Measurements from ENCODE around the gene ZFYVE9.

- TF ChIP-seq, protein P1, sequence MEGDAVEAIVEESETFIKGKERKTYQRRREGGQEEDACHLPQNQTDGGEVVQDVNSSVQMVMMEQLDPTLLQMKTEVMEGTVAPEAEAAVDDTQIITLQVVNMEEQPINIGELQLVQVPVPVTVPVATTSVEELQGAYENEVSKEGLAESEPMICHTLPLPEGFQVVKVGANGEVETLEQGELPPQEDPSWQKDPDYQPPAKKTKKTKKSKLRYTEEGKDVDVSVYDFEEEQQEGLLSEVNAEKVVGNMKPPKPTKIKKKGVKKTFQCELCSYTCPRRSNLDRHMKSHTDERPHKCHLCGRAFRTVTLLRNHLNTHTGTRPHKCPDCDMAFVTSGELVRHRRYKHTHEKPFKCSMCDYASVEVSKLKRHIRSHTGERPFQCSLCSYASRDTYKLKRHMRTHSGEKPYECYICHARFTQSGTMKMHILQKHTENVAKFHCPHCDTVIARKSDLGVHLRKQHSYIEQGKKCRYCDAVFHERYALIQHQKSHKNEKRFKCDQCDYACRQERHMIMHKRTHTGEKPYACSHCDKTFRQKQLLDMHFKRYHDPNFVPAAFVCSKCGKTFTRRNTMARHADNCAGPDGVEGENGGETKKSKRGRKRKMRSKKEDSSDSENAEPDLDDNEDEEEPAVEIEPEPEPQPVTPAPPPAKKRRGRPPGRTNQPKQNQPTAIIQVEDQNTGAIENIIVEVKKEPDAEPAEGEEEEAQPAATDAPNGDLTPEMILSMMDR (conservative IDR thresholded peaks at IDR 0.05; ENCODE audit: low read depth in 2 of 2) = no peak
- TF ChIP-seq EZH2 (IDR thresholded peaks at IDR 0.05; ENCODE audit: low read depth, unreplicated experiment) (no peak), POLR2AphosphoS5 (IDR thresholded peaks at IDR 0.05; ENCODE audit: low read depth) (no peak), EZH2phosphoT487 (IDR thresholded peaks at IDR 0.05; ENCODE audit: unreplicated experiment) (no peak), REST (IDR thresholded peaks at IDR 0.05; ENCODE audit: unreplicated experiment) (no peak), JUNB (IDR thresholded peaks at IDR 0.05; ENCODE audit: unreplicated experiment) (no peak), ZNF331 (CRISPR knock-in tag; IDR thresholded peaks at IDR 0.05; ENCODE audit: low read depth) (no peak)
Measured at GRCh38 chr1:52229494-52229893, 87.6 kb downstream of the ZFYVE9 start.

All from GM23338 (cell line).